GM19351 (cell line): ENCODE measurements around the gene CNDP1.
A peak's percentile ranks its signal among the peaks of the same experiment; 100 is the strongest.

Source experiments
- ATAC-seq: cut with Tn5 transposase; IDR thresholded peaks from one replicate; pipeline ENCODE4 v1.9.1; 2021; ENCODE audit warnings: mild to moderate bottlenecking, moderate library complexity; ENCODE audit not compliant: unreplicated experiment

Gene CNDP1

GRCh38 chr18:74573053-74573452 is 38.8 kb downstream of the CNDP1 start:
- ATAC-seq, result no peak

GRCh38 chr18:74574916-74575315 is 40.6 kb downstream of the CNDP1 start:
- no peak for ATAC-seq

DNA sequence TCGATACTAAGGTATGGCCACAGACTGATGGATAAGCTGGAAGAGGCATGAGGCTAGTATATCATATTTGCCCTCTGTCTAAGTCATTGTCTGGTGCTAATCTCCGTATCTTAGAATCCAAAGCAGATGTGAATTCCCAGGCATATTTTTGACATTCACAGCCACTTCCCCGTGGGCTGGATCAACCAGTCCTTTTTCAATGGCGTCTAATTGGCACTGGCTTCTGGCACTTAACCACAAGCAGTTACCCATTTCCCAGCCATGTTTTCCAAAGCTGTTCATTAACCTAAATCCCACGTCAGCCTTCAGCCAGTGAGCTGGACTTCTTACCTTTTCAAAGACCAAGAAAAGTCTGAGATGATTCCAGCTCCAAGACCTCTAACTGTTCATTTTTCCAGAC is 42.7 kb downstream of the CNDP1 start:
- ATAC-seq, result no peak

DNA sequence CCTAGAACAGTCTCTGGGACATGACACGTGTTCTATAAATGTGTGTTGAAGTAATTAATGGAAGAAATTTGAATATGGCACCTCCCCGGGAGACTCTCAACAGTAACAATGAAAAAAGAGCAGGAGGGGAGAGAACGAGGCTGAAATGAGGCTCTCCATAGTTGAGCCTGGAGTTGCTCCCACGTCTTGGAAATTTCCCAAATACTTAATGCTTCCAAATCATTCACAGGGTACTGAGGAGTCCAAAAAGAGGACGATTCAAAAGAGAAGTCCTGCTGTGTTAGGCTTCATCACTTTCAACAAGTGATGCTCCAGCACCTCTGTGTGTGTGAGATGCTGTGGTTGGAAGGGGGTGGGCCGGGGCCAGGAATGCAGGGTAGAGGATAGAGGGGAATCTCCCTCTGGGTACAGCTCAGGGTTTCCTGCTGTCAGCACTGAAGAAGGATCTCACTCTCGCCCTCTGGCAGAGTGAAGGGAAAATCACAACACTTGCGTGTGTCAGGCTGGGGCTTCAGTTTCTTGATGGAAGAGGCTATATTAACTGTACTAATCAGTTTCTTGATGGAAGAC is 45.3 kb downstream of the CNDP1 start:
- no peak for ATAC-seq

- no peak for ATAC-seq
These were observed 48.3 kb downstream of the CNDP1 start for GRCh38 chr18:74582642-74583041.

GRCh38 chr18:74587441-74587840 is 53.1 kb downstream of the CNDP1 start:
- ATAC-seq, result no peak

DNA sequence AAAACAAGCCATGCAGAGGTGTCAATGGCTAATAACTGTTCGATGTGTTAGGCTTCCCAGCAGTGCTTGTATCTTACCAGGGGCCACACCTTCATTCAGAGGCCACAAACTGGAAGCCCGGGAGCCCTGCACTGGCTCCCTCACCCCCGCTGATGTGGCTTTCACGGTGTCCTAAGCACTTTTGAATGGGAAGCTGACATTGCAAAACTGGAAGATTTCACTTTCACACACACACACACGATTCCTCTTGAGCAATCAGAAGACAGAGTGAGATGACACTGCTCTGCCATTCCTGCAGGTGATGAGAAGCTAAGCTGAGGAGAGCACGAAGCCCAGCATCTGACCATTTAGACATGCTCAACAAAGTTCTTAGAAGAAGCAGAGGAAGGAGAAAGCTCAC is 54.7 kb downstream of the CNDP1 start:
- ATAC-seq, result no peak

GRCh38 chr18:74589811-74590210 is 55.5 kb downstream of the CNDP1 start:
- no peak for ATAC-seq

- no peak for ATAC-seq
These were observed 56.4 kb downstream of the CNDP1 start for GRCh38 chr18:74590671-74591070.

GRCh38 chr18:74595431-74595830 is 61.1 kb downstream of the CNDP1 start:
- ATAC-seq, result no peak

GRCh38 chr18:74597034-74597661 is 62.8 kb downstream of the CNDP1 start:
- ATAC-seq, result peak; percentile 27

GRCh38 chr18:74597662-74598349 is 63.5 kb downstream of the CNDP1 start, which contains the start of gene ZNF407:
ZNF407 (plus strand) TSS chr18:74597870; CDS start chr18:74631020, 33,150 bp downstream.
- peak; percentile 63 for ATAC-seq

- peak; percentile 55 for ATAC-seq
These were observed 64.2 kb downstream of the CNDP1 start for GRCh38 chr18:74598350-74599001.

DNA sequence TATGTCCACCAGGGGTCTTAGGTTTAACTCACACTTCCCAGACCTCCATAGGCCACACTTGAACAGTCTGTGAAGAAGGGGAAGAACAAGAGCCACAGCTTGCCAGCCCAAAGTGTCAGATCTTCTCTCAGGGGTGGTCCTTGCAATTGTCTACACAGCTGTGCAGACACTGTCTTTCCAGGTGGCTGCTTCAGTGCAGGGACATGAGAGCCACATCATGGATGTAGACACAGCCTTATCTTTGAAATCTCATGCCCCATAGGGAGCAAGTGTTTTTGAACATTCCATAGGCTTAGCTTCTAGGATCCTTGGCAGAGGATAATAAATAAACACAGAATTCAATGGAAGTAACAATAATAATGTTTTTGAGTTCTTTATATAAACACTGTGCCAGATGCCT is 70.1 kb downstream of the CNDP1 start:
- no peak for ATAC-seq

DNA sequence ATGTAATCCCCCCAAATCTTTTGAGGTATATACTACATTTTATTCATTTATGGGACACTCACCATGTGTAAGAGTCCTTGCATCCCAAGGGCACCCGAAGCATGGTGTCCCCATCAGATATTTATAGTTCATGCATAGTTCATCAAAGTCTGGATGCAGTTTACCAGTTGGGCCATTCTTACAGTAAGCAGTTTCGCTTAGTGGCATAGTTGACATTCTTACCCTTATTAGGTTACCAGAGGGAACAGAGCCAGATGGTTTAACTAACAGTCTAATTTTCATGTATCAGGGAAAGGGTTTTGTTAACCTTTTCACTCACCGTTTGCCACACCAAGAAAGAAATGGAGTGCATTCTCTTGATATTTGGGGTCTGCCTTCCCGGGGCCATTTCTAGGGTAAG is 70.5 kb downstream of the CNDP1 start:
- ATAC-seq, result no peak

DNA sequence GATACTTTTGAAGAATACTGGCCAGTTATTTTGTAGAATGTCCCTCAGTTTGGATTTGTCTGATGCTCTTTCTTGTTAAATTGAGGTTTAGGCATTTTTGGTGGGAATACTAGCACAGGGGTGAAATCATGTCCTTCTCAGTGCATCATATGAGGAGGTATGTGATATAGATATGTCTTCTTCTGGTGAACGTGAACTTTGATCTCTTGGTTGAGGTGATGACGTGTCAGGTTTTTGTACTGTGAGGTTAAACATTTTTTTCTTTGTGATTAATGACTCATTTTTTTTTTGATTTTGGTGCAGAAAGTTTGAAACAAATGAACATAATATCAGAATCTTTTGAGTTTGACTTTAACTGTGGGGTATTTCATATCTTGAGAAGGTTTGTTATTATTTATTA is 74.4 kb downstream of the CNDP1 start:
- ATAC-seq, result no peak

GRCh38 chr18:74609535-74609934 is 75.2 kb downstream of the CNDP1 start:
- ATAC-seq, result no peak

DNA sequence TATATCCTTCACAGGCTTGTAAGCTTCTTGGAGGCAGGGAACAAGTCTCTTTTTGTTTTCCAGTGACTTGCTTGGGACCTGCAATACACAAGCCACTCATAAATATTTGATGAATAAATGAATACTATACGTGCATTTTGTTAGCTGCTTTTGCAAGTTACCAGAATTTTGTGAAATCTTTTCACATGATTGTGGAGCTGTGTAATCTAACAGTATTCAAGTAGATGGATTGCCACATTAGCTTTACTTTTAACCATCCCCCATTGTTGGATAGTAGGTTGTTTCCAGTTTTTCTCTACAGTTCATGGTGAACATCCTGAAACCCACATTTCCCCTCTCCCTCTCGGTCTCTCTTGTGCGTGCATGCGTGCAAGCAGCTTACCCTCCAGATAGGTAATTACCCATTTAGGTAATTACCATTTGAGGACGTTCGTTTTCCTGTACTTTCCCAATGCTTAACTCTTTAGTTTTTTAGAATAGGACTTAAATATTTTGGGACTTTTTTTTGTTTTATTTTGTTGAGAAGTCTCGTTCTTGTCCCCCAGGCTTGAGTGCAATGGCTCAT is 75.8 kb downstream of the CNDP1 start:
- ATAC-seq, result no peak

- ATAC-seq, result no peak
These were observed 76.6 kb downstream of the CNDP1 start for GRCh38 chr18:74610860-74611259.

DNA sequence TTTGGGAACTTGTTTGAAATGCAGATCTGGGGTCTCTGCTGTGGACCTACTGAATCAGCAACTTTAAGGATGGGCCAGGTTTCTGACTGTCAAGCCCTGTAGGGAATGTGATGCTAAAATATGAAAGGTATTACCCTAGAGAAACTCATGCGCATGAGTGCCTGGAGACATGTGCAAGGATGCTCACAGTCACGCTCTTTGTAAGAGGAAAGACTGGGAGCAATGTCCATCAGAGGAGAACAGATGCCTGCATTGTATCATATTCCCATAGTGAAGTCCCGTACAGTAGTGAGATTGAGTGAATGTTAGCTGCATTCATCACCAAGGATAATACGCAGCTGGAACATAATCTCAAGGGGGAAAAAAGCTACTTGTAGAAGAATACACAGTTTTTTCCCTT is 77.5 kb downstream of the CNDP1 start:
- ATAC-seq, result no peak

DNA sequence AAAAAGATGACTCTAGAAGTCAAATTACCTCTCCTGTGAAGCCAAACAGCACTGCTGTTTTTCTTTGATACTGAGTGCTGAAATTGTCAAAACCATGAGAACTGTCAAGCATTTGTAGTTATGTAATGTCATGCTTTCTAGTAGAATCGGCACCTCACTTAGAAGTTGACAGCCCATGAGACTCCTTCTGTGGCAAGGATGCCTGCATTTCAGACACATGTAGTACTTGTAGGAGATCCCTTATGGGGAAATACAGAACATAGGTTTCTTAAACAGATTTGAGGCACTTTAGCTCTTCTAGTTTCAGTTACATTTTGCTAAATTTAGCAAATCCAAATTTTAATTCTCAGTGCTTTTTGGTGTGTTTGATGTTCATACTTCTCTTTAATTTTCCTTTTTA is 79.1 kb downstream of the CNDP1 start:
- peak; percentile 59 for ATAC-seq

- no peak for ATAC-seq
These were observed 82.2 kb downstream of the CNDP1 start for GRCh38 chr18:74616494-74616893.
